ENCODE data around the gene ANKRD52.
A peak's percentile ranks its signal among the peaks of the same experiment; 100 is the strongest.
"Not testable (repeated sequence)": the region's sequence is repeated elsewhere in the genome, so short reads cannot be mapped to it uniquely, and the experiment has no call there.

Gene ANKRD52

GRCh38 chr12:56198836-56199235, 59.3 kb downstream of the ANKRD52 start:
- no peak for DNase-seq (ENCODE audit: low spot score)
- Mint-ChIP-seq H3K9me3 (no peaks in the 10 kb centered on the region), H3K27ac (no peak overlapping the region), H3K4me1 (ENCODE audit: low read depth) (peaks cover 2% of the 10 kb centered on the region), H3K36me3 (ENCODE audit: low read depth) (peaks cover 1% of the 10 kb centered on the region), H3K4me3 (no peak overlapping the region), H3K27me3 (ENCODE audit: low read depth) (no peaks in the 10 kb centered on the region)

GRCh38 chr12:56197921-56198635, 60.1 kb downstream of the ANKRD52 start:
- no peak overlapping the region for H3K27ac Mint-ChIP-seq
- no peaks in the 10 kb centered on the region for H3K9me3 Mint-ChIP-seq

GRCh38 chr12:56196818-56197550, 61.2 kb downstream of the ANKRD52 start:
- DNase-seq (ENCODE audit: low spot score); H3K9me3 Mint-ChIP-seq; H3K27me3 Mint-ChIP-seq (ENCODE audit: low read depth); H3K4me3 Mint-ChIP-seq; H3K36me3 Mint-ChIP-seq (ENCODE audit: low read depth); H3K27ac Mint-ChIP-seq: not testable (repeated sequence)
- H3K4me1 Mint-ChIP-seq (ENCODE audit: low read depth): peaks cover 12% of the 10 kb centered on the region

More at GRCh38 chr12:56197921-56198635, 60.1 kb downstream of the ANKRD52 start:
- peaks cover 6% of the 10 kb centered on the region for H3K4me1 Mint-ChIP-seq (ENCODE audit: low read depth)
- no peaks in the 10 kb centered on the region for H3K27me3 Mint-ChIP-seq (ENCODE audit: low read depth)
- no peak overlapping the region for H3K4me3 Mint-ChIP-seq
- DNase-seq (ENCODE audit: low spot score): no peak
- peaks cover 1% of the 10 kb centered on the region for H3K36me3 Mint-ChIP-seq (ENCODE audit: low read depth)

DNA sequence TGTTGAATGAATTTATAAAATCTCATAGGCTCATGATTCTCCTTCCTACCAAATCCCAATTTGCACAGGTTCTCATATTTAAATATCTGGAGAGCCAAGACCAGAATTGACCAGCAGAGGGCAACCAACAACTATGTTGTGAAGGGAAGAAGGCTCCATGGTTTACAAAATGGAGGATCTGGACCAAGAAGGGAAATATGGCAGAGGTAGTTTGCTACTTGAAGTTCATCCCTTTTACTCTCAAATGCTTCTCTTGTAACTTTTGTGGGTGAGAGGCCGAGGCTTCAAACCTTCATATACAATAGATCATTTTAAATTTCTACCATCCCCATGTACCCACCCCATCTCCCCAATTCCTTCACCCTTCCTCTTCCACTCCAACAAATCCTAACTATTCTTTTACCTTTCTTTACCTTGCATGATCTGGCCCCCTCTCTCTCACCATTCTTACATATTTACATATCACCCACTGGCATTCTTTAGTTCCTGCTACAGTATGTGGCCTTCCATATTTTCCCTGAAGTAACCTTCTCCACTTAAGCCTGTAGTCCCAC, 65.1 kb downstream of the ANKRD52 start:
- Mint-ChIP-seq H3K27me3 (ENCODE audit: low read depth) (no peaks in the 10 kb centered on the region), H3K27ac (peak overlapping the region; percentile 0), H3K4me1 (ENCODE audit: low read depth) (peaks cover 27% of the 10 kb centered on the region), H3K4me3 (no peak overlapping the region), H3K36me3 (ENCODE audit: low read depth) (peaks cover 7% of the 10 kb centered on the region), H3K9me3 (no peaks in the 10 kb centered on the region)
- peak; percentile 60 for DNase-seq (ENCODE audit: low spot score)

DNA sequence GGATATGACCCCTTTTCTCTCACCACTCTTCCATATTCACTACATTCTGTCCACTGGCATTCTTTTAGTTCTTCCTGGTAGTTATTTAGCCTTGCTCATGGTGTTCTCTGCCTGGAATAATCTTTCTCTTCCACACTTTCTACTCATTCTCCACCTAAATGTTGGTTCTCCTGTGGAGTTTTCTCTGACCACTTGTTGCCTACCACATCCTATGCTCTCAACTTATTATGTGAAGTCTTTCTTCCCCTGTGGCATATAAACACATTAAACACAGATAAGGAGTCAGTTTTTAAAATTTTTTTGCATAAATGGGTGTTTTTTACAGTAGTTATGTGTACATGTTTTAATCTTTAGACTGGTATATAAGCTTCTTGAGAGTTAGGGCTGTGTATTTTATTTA, 65.6 kb downstream of the ANKRD52 start:
- H3K27me3 Mint-ChIP-seq (ENCODE audit: low read depth): no peaks in the 10 kb centered on the region
- H3K9me3 Mint-ChIP-seq: no peaks in the 10 kb centered on the region
- peaks cover 32% of the 10 kb centered on the region for H3K4me1 Mint-ChIP-seq (ENCODE audit: low read depth)
- H3K27ac Mint-ChIP-seq: peak overlapping the region; percentile 17
- no peak for DNase-seq (ENCODE audit: low spot score)
- H3K36me3 Mint-ChIP-seq (ENCODE audit: low read depth): peaks cover 12% of the 10 kb centered on the region
- H3K4me3 Mint-ChIP-seq: peak overlapping the region; percentile 5

DNA sequence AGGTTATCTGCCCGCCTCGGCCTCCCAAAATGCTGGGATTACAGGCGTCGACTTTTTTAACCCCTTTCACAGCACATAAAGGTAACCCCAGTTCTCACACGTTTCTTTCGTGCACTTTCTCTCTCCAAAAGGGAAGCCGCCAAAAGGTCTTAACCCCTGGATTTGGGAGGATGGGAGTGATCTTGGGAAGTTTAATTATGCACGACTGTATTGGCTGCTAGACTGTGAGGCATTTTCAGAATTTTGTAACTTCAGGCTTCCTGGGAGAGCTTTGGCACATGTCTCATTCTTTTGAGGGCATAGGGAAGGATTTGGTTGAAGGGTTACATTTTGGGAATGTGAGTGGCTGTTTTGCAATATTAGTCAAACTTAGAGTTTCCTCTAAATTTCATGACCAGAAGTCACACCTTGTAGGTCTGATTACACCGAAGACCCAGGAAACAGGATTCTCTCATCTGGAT, 67.5 kb downstream of the ANKRD52 start:
- Mint-ChIP-seq H3K4me1 (ENCODE audit: low read depth) (peaks cover 44% of the 10 kb centered on the region), H3K27ac (peak overlapping the region; percentile 99), H3K4me3 (peak overlapping the region; percentile 95), H3K27me3 (ENCODE audit: low read depth) (no peaks in the 10 kb centered on the region), H3K9me3 (no peaks in the 10 kb centered on the region), H3K36me3 (ENCODE audit: low read depth) (peaks cover 25% of the 10 kb centered on the region)
- no peak for DNase-seq (ENCODE audit: low spot score)

DNA sequence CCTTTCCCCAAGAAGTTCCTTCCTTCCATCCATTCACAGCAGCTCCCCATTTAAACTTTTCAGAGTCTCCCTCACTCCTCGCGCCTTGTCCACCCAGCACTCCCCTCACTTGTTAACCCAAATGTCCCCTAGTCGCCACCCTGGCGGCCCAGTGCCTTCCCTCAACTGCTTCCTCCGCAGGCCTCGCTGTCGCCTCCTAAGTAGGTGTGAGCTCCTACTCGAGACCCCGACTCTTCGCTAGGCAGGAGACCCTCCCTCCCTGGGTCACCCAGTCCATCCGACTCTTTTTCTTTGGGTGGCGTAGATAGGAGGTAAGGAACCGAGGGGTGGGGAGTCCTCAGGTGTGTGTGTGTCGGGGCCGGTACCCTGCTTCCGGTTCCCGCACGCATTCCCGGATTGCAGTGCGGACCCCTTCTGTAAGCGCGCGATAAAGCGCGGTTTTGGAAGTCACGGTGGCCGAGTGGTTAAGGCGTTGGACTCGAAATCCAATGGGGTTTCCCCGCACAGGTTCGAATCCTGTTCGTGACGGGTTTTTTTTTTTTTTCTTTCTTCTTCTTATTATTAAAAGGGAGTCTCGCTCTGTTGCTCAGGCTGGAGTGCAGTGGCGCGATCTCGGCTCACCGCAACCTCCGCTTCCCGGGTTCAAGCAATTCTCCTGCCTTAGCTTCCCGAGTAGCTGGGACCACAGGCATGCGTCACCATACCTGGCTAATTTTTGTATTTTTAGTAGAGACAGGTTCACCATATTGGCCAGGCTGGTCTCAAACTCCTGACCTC, 68.1 kb downstream of the ANKRD52 start:
- Mint-ChIP-seq H3K27ac (peak overlapping the region; percentile 99), H3K27me3 (ENCODE audit: low read depth) (no peaks in the 10 kb centered on the region), H3K9me3 (no peaks in the 10 kb centered on the region), H3K4me3 (peak overlapping the region; percentile 95), H3K4me1 (ENCODE audit: low read depth) (peaks cover 44% of the 10 kb centered on the region), H3K36me3 (ENCODE audit: low read depth) (peaks cover 27% of the 10 kb centered on the region)
- DNase-seq (ENCODE audit: low spot score): peak; percentile 86

DNA sequence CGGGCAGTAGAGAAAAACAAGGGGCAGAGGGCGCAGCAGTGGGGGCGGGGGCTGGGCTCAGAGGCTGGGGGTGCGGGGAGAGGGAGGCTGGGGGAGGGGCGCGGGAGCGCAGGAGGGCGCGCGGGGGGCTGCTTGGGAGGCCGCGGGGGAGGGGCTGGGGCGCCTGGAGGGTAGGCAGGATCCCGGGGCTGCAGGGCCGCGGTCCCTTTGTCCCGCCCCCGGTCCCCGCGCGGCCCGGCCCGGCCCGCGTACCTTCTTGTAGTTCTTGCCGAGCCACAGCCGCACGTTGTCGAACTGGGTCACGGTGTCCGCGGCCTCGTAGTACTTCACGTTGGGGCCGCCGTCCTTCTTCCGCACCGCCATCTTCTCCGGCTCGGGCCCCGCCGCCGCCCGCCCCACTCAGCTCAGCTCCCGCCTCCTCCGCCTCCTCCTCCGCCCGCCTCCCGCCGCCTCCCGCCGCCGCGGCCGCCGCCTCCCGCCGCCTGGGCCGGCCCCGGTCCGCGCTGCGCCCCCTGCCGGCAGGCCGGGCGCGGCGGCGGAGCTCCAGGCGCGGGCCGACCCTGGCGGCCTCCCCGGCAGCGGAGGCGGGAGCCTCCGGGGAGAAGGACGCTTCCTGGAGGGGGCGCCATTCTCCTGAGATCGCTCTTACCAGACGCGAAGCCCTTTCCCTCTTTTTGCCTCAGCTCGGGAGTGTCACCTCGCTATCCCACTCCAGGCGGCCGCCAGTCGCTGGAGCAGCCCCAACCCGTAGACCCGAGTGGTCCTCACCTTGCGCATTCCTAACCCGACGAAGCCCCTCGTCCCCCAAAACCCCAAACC, 68.9 kb downstream of the ANKRD52 start, which contains the start of gene SMARCC2:
TSS of gene SMARCC2 (minus strand) at position 385 of the 819 bp plus-strand sequence. CDS start at position 363, 22 bp downstream.
- Mint-ChIP-seq H3K4me3 (peak within 1 kb of the TSS; percentile 95), H3K27ac (peak within 1 kb of the TSS; percentile 99), H3K27me3 (ENCODE audit: low read depth) (no peaks in the 10 kb centered on the region), H3K4me1 (ENCODE audit: low read depth) (peaks cover 44% of the 10 kb centered on the region), H3K36me3 (ENCODE audit: low read depth) (peaks cover 34% of the 10 kb centered on the region), H3K9me3 (no peaks in the 10 kb centered on the region)
- peak; percentile 87 for DNase-seq (ENCODE audit: low spot score)

DNA sequence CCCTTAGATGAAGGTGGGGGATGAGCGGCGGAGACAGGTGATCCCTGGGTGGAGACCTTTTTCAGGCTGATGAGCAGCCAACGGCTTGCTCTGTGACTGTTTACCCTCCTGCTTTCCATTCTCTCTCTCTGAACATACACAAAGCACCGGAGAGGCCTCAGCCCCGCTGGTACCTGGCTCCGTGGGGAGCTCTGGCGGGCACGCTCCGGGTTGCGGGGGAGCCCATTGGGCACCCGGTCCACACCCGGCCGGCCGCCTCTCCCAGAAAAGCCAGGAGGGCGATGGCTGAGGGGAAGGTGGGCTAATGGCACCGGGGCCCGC, 69.4 kb downstream of the ANKRD52 start:
- peak overlapping the region; percentile 81 for H3K27ac Mint-ChIP-seq
- H3K9me3 Mint-ChIP-seq: no peaks in the 10 kb centered on the region
- DNase-seq (ENCODE audit: low spot score): peak; percentile 7
- H3K4me3 Mint-ChIP-seq: peak overlapping the region; percentile 91
- no peaks in the 10 kb centered on the region for H3K27me3 Mint-ChIP-seq (ENCODE audit: low read depth)
- peaks cover 37% of the 10 kb centered on the region for H3K36me3 Mint-ChIP-seq (ENCODE audit: low read depth)
- peaks cover 44% of the 10 kb centered on the region for H3K4me1 Mint-ChIP-seq (ENCODE audit: low read depth)

- H3K4me1 Mint-ChIP-seq (ENCODE audit: low read depth): peaks cover 41% of the 10 kb centered on the region
- H3K9me3 Mint-ChIP-seq: no peaks in the 10 kb centered on the region
- peaks cover 38% of the 10 kb centered on the region for H3K36me3 Mint-ChIP-seq (ENCODE audit: low read depth)
- H3K27me3 Mint-ChIP-seq (ENCODE audit: low read depth): no peaks in the 10 kb centered on the region
- H3K4me3 Mint-ChIP-seq: peak overlapping the region; percentile 91
- peak overlapping the region; percentile 81 for H3K27ac Mint-ChIP-seq
- no peak for DNase-seq (ENCODE audit: low spot score)
These were observed 69.9 kb downstream of the ANKRD52 start for GRCh38 chr12:56188131-56188777.
